Measurements from ENCODE around the gene BNIP1. TPM values are rescaled to one million over a fixed set of nuclear protein-coding genes. Genes with fewer than 3 reads are reported as not detected.
A peak's percentile ranks its signal among the peaks of the same experiment; 100 is the strongest.

The BNIP1 gene
- total RNA-seq, 1 donor from 2014 or later = 9.1 TPM

GRCh38 chr5:173187054-173187743 lies 42.9 kb downstream of the BNIP1 start:
- H3K36me3 ChIP-seq = no peaks in the 10 kb centered on the region
- DNase-seq (no peak), ATAC-seq (peak; percentile 47)
- no peak for TF ChIP-seq CTCF (IDR thresholded peaks at IDR 0.05)
- no peaks in the 10 kb centered on the region for H3K9me3 ChIP-seq
- H3K4me1 ChIP-seq = no peaks in the 10 kb centered on the region
- H3K27me3 ChIP-seq = no peaks in the 10 kb centered on the region
- no peak overlapping the region for H3K27ac ChIP-seq
- H3K4me3 ChIP-seq = no peak overlapping the region
- intact Hi-C loops (cut with DNase I) = no loop called here

- Histone ChIP-seq H3K27me3 (no peaks in the 10 kb centered on the region), H3K36me3 (no peaks in the 10 kb centered on the region), H3K4me1 (no peaks in the 10 kb centered on the region), H3K27ac (no peak overlapping the region), H3K4me3 (no peak overlapping the region), H3K9me3 (no peaks in the 10 kb centered on the region)
- no peak for TF ChIP-seq CTCF (IDR thresholded peaks at IDR 0.05)
- DNase-seq = no peak
- ATAC-seq = no peak
- intact Hi-C loops (cut with DNase I) = no loop called here
Observed at GRCh38 chr5:173188280-173188679, 43.9 kb downstream of the BNIP1 start.

- DNase-seq = no peak
- Histone ChIP-seq H3K9me3 (no peaks in the 10 kb centered on the region), H3K27ac (no peak overlapping the region), H3K4me1 (no peaks in the 10 kb centered on the region), H3K4me3 (no peak overlapping the region), H3K36me3 (no peaks in the 10 kb centered on the region), H3K27me3 (no peaks in the 10 kb centered on the region)
- intact Hi-C loops (cut with DNase I) = no loop called here
- ATAC-seq = no peak
- TF ChIP-seq CTCF (IDR thresholded peaks at IDR 0.05) = no peak
Observed at GRCh38 chr5:173191015-173191414, 46.7 kb downstream of the BNIP1 start.

- no peak for TF ChIP-seq CTCF (IDR thresholded peaks at IDR 0.05)
- H3K27ac ChIP-seq = no peak overlapping the region
- H3K9me3 ChIP-seq = no peaks in the 10 kb centered on the region
- H3K36me3 ChIP-seq = no peaks in the 10 kb centered on the region
- no peak for ATAC-seq
- intact Hi-C loops (cut with DNase I) = no loop called here
- H3K27me3 ChIP-seq = no peaks in the 10 kb centered on the region
- no peak for DNase-seq
- H3K4me1 ChIP-seq = no peaks in the 10 kb centered on the region
- H3K4me3 ChIP-seq = no peak overlapping the region
Observed at GRCh38 chr5:173191561-173191960, 47.2 kb downstream of the BNIP1 start.

- TF ChIP-seq CTCF (IDR thresholded peaks at IDR 0.05) = no peak
Observed at GRCh38 chr5:173192561-173192960, 48.2 kb downstream of the BNIP1 start.

More at GRCh38 chr5:173192561-173192960, 48.2 kb downstream of the BNIP1 start:
- ATAC-seq (no peak), DNase-seq (no peak)
- Histone ChIP-seq H3K27me3 (peaks cover 6% of the 10 kb centered on the region), H3K9me3 (no peaks in the 10 kb centered on the region), H3K4me1 (no peaks in the 10 kb centered on the region), H3K36me3 (no peaks in the 10 kb centered on the region), H3K4me3 (no peak overlapping the region), H3K27ac (no peak overlapping the region)
- intact Hi-C loops (cut with DNase I) = no loop called here

All from upper lobe of right lung (tissue), 1 donor.